ENCODE data around the gene ERICH3.

DNA sequence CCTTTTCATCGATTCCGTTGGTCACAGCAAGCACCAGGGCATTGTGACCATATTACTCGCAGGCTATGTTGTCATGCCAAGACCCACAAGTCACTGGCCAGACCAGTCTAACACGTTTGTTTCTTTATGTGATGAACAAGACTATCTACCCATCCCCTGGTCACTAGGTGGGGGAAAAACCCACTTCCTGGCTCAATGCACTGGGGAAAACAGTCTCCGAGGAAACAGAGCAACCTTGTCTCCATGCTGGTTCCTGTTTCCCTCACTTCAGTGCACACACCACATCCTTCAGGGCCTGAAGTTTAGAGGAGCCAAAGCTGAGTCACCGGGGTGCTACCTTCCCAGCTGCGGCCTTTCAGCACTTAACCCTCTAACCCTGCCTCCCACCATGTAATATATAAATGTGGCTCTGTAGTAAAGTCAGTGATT is 20.9 kb downstream of the ERICH3 start:
- no peak for TF ChIP-seq CTCF (IDR thresholded peaks at IDR 0.05 in 2 of 3, conservative IDR thresholded peaks at IDR 0.05 in 1 of 3; ENCODE audit: insufficient read depth in 2 of 3, low read depth in 1 of 3, low read length in 3 of 3)
- TF ChIP-seq ADNP (tag; IDR thresholded peaks at IDR 0.05), result no peak
- TF ChIP-seq FOS (IDR thresholded peaks at IDR 0.05; ENCODE audit: extremely low read depth, insufficient read length), result no peak
- TF ChIP-seq CHCHD3 (CRISPR knock-in tag; IDR thresholded peaks at IDR 0.05), result no peak
- TF ChIP-seq POLR2A (conservative IDR thresholded peaks at IDR 0.05), result no peak
- TF ChIP-seq, protein P1, sequence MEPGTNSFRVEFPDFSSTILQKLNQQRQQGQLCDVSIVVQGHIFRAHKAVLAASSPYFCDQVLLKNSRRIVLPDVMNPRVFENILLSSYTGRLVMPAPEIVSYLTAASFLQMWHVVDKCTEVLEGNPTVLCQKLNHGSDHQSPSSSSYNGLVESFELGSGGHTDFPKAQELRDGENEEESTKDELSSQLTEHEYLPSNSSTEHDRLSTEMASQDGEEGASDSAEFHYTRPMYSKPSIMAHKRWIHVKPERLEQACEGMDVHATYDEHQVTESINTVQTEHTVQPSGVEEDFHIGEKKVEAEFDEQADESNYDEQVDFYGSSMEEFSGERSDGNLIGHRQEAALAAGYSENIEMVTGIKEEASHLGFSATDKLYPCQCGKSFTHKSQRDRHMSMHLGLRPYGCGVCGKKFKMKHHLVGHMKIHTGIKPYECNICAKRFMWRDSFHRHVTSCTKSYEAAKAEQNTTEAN (CRISPR knock-in tag; IDR thresholded peaks at IDR 0.05), result no peak
- no peak for TF ChIP-seq ATF3 (IDR thresholded peaks at IDR 0.05)
- no peak for TF ChIP-seq ATF3 (CRISPR knock-in tag; conservative IDR thresholded peaks at IDR 0.05)
- no peak for TF ChIP-seq ZBTB49 (CRISPR knock-in tag; IDR thresholded peaks at IDR 0.05; ENCODE audit: borderline replicate concordance)
- no peak for TF ChIP-seq HNRNPUL1 (IDR thresholded peaks at IDR 0.05; ENCODE audit: low read length)
